Fibroblast of peridontal ligament (primary cell): ENCODE data around the gene INTS3.
"Not testable (repeated sequence)": the region's sequence is repeated elsewhere in the genome, so short reads cannot be mapped to it uniquely, and the experiment has no call there.

ENCODE experiments used
- DNase-seq: peaks from one replicate; pipeline ENCODE4 v3.0.0-alpha.2; 2010; ENCODE audit errors: extremely low read depth

INTS3 gene

GRCh38 chr1:153705484-153705883 lies 22.4 kb upstream of the INTS3 start:
- no peak for DNase-seq

GRCh38 chr1:153711026-153711425 lies 16.8 kb upstream of the INTS3 start:
- DNase-seq = no peak

DNA sequence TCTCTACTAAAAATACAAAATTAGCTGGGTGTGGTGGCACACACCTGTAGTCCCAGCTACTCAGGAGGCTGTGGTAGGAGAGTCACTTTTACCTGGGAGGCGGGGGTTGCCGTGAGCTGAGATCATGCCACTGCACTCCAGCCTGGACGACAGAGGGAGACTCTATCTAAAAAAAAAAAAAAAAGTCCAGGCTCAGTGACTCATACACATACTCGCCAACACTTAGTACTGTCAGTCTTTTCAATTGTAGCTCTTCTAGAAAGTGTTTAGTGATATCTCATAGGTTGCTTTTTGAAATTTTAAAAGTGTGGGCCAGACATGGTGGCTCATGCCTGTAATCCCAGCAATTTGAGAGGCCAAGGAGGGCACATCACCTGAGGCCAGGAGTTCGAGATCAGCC lies 11.6 kb upstream of the INTS3 start:
- DNase-seq = not testable (repeated sequence)

- no peak for DNase-seq
These were observed 10.5 kb upstream of the INTS3 start for GRCh38 chr1:153717330-153717729.

GRCh38 chr1:153723687-153724086 lies 4.2 kb upstream of the INTS3 start:
- no peak for DNase-seq

GRCh38 chr1:153724634-153725033 lies 3.2 kb upstream of the INTS3 start:
- not testable (repeated sequence) for DNase-seq

GRCh38 chr1:153728305-153729066 lies 636 bp downstream of the INTS3 start:
- peak; percentile 28 for DNase-seq

DNA sequence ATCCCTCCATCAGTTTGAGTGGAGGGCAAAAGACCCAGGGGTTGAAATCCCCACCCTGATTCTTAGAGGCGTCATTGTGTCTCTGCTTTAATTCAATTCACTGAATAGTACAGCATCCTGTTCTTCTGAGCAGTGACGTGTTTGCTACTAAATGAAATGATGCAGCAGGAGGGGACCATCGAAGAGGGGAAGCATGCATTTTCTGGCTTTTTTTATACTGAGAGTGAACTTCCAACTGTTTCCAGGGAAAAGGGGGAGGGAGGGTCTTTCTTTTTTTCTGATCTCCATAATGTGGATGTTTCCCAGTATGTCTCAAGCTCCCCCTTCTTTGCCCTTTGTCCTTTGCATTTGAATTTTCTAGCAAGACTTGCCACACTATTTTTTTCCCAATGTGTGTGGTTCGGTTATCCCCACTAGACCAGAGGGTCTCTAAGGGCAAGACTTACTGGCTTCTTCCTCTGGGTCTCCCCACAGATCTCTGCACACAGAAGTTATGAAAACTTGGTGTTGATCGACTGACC lies 2.7 kb downstream of the INTS3 start:
- DNase-seq = no peak

DNA sequence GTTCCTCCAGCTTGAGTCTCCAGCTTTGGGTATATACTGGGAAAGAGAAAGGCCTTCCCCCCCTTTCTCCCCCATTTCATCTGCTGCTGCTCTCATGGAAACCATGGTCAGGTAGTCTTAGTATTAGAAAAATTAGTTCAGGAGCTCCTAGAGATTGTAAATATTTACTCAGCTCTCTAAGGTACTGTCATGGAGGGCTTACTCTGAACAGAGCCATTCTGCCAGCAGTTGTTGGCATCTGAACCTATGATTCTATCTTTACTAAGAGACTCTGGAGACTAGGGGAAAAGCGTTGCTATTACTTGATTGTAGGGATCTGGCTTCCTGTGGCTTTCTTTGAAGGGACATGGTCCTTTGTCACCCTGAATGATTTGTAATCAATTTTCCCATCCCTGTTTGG lies 6.1 kb downstream of the INTS3 start:
- DNase-seq = no peak

GRCh38 chr1:153734396-153735089 lies 6.7 kb downstream of the INTS3 start:
- no peak for DNase-seq

- no peak for DNase-seq
These were observed 7.2 kb downstream of the INTS3 start for GRCh38 chr1:153735090-153735420.

DNA sequence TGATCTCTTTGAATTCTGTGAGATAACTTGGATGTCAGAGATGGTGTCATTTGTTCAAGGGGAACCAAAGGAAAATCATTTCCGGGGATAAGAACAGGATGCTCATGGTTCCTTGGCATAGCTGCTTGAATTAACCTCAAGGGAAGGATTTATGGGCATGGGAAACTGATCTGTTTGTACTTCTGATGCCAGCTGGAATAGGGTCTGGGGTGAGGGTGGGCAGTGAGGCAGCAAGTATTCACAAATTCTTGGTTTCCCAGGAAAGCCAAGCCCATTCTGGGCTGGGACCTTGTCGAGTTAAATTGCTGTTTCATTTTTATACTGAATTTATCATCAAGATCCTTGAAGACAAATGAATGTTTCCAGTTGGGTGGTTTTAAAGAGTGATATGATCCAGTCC lies 14.1 kb downstream of the INTS3 start:
- no peak for DNase-seq

DNA sequence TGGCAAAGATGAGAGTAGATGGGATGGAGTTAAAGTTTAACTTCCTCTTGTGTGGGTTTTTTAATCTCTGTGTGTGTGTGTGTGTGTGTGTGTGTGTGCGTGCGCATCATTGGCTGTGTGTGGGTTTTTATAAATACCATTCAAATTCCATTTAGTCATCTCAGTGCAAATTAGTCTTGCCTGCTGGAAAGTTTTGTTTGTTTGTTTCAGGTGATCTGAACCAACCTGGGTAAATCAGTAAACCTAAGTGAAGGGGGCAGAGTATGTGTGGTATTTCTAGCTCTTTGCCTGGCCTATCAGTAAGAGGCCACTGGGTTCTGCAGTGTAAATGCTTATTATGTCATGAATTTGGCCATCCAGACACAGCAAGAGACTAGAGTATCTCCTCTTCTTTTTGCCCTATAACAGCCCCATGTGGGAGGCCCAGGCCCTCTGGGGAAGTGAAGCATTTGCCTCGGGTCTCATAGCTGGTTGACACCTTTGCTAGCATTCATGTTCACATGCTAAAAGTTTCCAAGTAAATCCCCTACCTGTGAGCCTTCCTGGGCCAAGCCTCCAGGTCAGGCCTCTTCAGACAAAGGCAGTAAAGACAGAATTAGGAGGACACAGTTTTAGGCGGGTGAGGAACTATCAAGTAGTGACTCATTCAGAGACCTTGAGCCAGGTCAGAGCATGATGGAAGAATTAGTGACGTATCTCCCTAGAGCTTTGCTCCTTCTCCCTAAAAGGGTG lies 14.7 kb downstream of the INTS3 start:
- DNase-seq = peak; percentile 60

- DNase-seq = no peak
These were observed 17.6 kb downstream of the INTS3 start for GRCh38 chr1:153745417-153745816.

GRCh38 chr1:153746174-153746573 lies 18.3 kb downstream of the INTS3 start:
- no peak for DNase-seq

- no peak for DNase-seq
These were observed 21.1 kb downstream of the INTS3 start for GRCh38 chr1:153748903-153749302.

GRCh38 chr1:153749408-153750005 lies 21.7 kb downstream of the INTS3 start:
- peak; percentile 80 for DNase-seq

DNA sequence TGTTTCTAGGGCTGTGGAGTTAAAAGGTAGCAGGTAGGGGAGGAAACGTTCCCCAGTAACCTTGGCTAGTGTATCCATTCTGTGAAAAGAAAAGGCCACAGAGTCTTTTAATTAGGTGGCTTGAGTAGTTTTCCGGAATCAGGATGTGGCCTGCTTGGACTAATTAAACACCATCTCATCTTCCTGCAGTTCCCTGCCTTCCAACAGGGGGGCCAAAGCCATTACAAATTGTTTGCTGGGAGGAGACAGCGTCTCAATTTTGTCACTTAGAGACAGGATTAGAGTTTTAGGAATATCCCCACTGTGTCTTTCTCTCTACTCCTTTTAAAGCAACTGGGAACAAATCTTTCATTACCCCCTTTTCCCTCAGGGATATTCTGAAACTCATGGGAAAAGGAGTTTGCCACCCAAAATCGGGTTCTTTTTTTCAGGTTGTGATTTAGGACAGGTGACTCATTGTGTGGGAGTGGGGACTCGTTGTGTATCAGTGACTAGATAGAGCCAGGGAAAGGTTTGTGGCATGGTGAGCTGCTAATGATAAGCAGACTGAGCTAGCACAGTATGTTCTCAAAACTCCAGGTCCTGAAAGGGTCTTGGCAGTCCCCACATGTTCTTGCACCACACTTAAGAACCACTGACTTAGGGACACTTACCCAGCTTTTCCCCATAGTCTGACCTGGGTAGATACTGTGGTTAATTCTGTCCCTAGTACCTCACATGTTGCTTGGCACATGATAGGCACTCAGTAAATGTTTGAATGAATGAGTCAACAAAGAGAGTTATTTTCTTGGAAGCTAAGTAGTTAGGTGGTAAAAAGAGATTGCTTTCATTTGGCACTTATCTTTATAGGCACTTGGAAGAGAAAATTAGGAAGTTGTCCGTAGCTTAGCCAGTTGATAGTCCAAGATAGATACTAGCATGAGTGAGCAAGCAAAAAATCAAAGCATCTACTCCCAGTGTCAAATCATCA lies 22.5 kb downstream of the INTS3 start:
- DNase-seq = no peak

GRCh38 chr1:153752072-153752471 lies 24.2 kb downstream of the INTS3 start:
- no peak for DNase-seq

DNA sequence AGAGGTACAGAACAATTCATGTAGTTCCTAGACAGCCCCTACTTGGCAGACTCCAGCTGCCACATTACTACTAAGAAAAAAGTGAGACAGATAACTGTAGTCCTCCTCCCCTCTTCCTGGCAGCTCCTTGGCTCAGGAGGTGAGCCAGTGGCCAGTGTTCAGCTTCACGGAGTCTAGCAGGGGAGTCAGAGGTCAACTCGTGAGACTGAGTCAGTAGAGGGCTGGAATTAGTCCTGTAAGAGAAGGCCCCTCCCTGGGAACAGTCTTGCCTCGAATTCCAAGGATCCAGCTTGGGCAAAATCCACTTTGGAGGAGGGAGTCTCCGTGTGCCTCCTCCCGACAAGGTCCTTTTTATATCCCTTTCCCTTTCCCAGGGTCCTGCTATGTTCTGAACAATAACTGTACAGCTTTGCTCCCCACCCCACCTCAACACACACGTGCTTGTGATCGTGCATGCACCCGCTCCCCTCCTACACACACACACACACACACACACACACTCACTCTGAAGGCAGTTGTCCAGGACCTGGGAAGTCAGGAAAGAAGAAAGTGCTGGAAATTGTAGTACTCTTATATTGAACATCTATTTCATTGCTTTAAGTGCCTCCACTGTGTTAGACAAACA lies 24.8 kb downstream of the INTS3 start:
- DNase-seq = peak; percentile 51

GRCh38 chr1:153754266-153754665 lies 26.4 kb downstream of the INTS3 start:
- DNase-seq = no peak
